Fibroblast of lung (primary cell): ENCODE results near the gene RASSF8. TPM values are rescaled to one million over a fixed set of nuclear protein-coding genes. Genes with fewer than 3 reads are reported as not detected.

Experiments used
- DNase-seq, 2 donors: peaks; one replicate each; pipeline versions ENCODE4 v3.0.0 to v3.0.0-alpha.2; 2010; ENCODE audit warnings: low read depth in 2 of 2
- H2AFZ ChIP-seq: 2 replicates; pipeline ENCODE4 v1.5.1; 2012; ENCODE audit warnings: low read length, control low read depth, inconsistent platforms
- H3K27ac ChIP-seq: 2 replicates; pipeline ENCODE4 v1.5.1; 2011; ENCODE audit warnings: low read length, control low read depth; ENCODE audit not compliant: insufficient read depth
- H3K27me3 ChIP-seq: 2 replicates; pipeline ENCODE4 v1.5.1; 2011; ENCODE audit warnings: mild to moderate bottlenecking, low read length; ENCODE audit not compliant: control insufficient read depth, insufficient read depth
- H3K36me3 ChIP-seq: 2 replicates; pipeline ENCODE4 v1.5.1; 2011; ENCODE audit warnings: low read length; ENCODE audit not compliant: control insufficient read depth, insufficient read depth
- H3K4me1 ChIP-seq: 2 replicates; pipeline ENCODE4 v1.5.1; 2011; ENCODE audit warnings: low read length; ENCODE audit not compliant: control insufficient read depth, insufficient read depth; ENCODE audit errors: extremely low read depth
- H3K4me2 ChIP-seq: 2 replicates; pipeline ENCODE4 v1.5.1; 2011; ENCODE audit warnings: low read length, control low read depth; ENCODE audit not compliant: insufficient read depth; ENCODE audit errors: extremely low read depth
- H3K4me3 ChIP-seq, 4 experiments: fragments of 200-600 bp in 1 of 4; sonication (generic) in 1 of 4; replicated peaks in 1 of 4; 2 replicates each; pipeline ENCODE4 v1.5.1; 2011 to 2016; ENCODE audit warnings: low read length in 4 of 4, low read depth in 3 of 4, mild to moderate bottlenecking in 3 of 4, control low read depth in 2 of 4, inconsistent platforms in 1 of 4, mixed read lengths in 1 of 4; ENCODE audit not compliant: insufficient read depth in 1 of 4; ENCODE audit errors: control extremely low read depth in 1 of 4
- H3K79me2 ChIP-seq: 2 replicates; pipeline ENCODE4 v1.5.1; 2012; ENCODE audit warnings: mild to moderate bottlenecking, low read length, inconsistent platforms; ENCODE audit not compliant: control insufficient read depth, insufficient read depth
- H3K9ac ChIP-seq: 2 replicates; pipeline ENCODE4 v1.5.1; 2011; ENCODE audit warnings: mild to moderate bottlenecking, low read length, control low read depth; ENCODE audit not compliant: insufficient read depth
- H3K9me3 ChIP-seq: 2 replicates; pipeline ENCODE4 v1.5.1; 2012; ENCODE audit warnings: low read depth, low read length; ENCODE audit not compliant: control insufficient read depth, insufficient read depth
- H4K20me1 ChIP-seq: 2 replicates; pipeline ENCODE4 v1.5.1; 2011; ENCODE audit warnings: low read length; ENCODE audit not compliant: control insufficient read depth, insufficient read depth; ENCODE audit errors: extremely low read depth
- EZH2 ChIP-seq: IDR thresholded peaks from 2 replicates; pipeline ENCODE4 v1.5.1; 2012; ENCODE audit warnings: low read length, control low read depth, mild to moderate bottlenecking; ENCODE audit errors: missing control alignments
- polyA plus RNA-seq, 2 donors: library from polyadenylated mRNA; depleted of rRNA in 1 of 2; stranded (reverse) in 1 of 2; unstranded in 1 of 2; fragments of >200 nt; gene quantifications; 2 replicates each; pipeline ENCODE4 v1.2.1, GENCODE V29; 2011 to 2012; ENCODE audit warnings: missing spikeins in 1 of 2
- total RNA-seq: library from RNA; depleted of rRNA; stranded (reverse); fragments of >200 nt; gene quantifications from 2 replicates; pipeline ENCODE4 v1.2.1, GENCODE V29; 2014
- TF ChIP-seq, protein P1 (sequence below), 2 donors: IDR thresholded peaks in 1 of 2; conservative IDR thresholded peaks in 1 of 2; 1 replicate in 1 of 2; 2 replicates in 1 of 2; pipeline ENCODE4 v1.5.1; 2011 to 2012; ENCODE audit warnings: low read length in 2 of 2, control low read depth in 1 of 2, inconsistent platforms in 1 of 2, low read depth in 1 of 2, mild to moderate bottlenecking in 1 of 2

Gene RASSF8
- total and polyA plus RNA-seq, 2 donors (not counting 1 experiment from before 2014, with no cell fraction given) = 28.8 to 52.8 TPM

DNA sequence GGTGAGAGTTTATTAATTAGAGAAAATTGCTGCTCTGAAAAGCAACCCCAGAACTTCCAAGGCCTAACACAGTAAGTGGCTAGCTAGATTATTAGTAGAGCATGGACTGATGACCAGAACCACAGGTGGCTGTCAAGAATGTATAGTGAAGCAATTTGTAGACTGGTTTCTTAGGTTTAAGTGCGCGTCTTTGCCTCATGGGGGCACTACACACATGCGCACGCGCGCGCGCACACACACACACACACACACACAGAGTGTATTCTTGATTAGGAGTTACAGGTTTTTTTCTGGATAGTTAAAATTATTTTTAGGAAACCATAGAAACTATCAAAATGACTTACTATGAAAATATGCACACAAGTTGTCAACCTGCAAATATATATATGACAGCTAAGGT is 99.8 kb downstream of the RASSF8 start:
- Histone ChIP-seq H2AFZ (no peak overlapping the region), H3K4me2 (no peak overlapping the region), H3K27me3 (no peaks in the 10 kb centered on the region), H3K27ac (no peak overlapping the region), H3K9ac (no peak overlapping the region), H3K4me1 (peaks cover 2% of the 10 kb centered on the region), H4K20me1 (no peaks in the 10 kb centered on the region), H3K36me3 (no peaks in the 10 kb centered on the region), H3K4me3 (no peak overlapping the region), H3K9me3 (no peaks in the 10 kb centered on the region), H3K79me2 (peaks cover 1% of the 10 kb centered on the region)
- peak in 1 of 2 donors; percentile 37 for DNase-seq
- TF ChIP-seq, protein P1, sequence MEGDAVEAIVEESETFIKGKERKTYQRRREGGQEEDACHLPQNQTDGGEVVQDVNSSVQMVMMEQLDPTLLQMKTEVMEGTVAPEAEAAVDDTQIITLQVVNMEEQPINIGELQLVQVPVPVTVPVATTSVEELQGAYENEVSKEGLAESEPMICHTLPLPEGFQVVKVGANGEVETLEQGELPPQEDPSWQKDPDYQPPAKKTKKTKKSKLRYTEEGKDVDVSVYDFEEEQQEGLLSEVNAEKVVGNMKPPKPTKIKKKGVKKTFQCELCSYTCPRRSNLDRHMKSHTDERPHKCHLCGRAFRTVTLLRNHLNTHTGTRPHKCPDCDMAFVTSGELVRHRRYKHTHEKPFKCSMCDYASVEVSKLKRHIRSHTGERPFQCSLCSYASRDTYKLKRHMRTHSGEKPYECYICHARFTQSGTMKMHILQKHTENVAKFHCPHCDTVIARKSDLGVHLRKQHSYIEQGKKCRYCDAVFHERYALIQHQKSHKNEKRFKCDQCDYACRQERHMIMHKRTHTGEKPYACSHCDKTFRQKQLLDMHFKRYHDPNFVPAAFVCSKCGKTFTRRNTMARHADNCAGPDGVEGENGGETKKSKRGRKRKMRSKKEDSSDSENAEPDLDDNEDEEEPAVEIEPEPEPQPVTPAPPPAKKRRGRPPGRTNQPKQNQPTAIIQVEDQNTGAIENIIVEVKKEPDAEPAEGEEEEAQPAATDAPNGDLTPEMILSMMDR (conservative IDR thresholded peaks at IDR 0.05 in 1 of 2, IDR thresholded peaks at IDR 0.05 in 1 of 2; ENCODE audit: low read depth in 1 of 2, low read length in 2 of 2) = no peak
- no peak for TF ChIP-seq EZH2

DNA sequence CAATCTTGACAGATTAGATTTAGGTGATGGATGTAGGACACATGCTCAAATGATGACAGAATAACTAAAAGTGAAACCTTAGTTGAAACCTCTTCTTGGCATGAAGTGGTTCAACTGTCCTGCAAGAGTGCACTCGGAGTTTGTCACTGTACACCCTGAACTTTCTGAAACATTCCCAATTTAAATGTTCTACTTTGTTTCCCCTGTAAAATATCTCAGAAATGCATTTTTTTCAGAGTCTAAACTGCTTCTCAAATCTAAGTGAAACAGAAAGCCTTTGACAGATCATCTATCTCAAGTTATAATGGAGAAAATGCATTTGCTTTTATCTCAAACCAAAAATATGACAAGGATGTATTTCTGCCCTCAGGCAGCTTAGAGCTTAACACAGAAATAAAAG is 100.3 kb downstream of the RASSF8 start:
- Histone ChIP-seq H4K20me1 (no peaks in the 10 kb centered on the region), H3K4me3 (no peak overlapping the region), H3K79me2 (peaks cover 1% of the 10 kb centered on the region), H3K9me3 (no peaks in the 10 kb centered on the region), H3K27ac (no peak overlapping the region), H3K9ac (no peak overlapping the region), H3K27me3 (no peaks in the 10 kb centered on the region), H2AFZ (no peak overlapping the region), H3K36me3 (no peaks in the 10 kb centered on the region), H3K4me2 (no peak overlapping the region), H3K4me1 (peaks cover 2% of the 10 kb centered on the region)
- DNase-seq = peak in 1 of 2 donors; percentile 61
- TF ChIP-seq, protein P1 (conservative IDR thresholded peaks at IDR 0.05 in 1 of 2, IDR thresholded peaks at IDR 0.05 in 1 of 2; ENCODE audit: low read depth in 1 of 2, low read length in 2 of 2) = no peak
- TF ChIP-seq EZH2 = no peak

DNA sequence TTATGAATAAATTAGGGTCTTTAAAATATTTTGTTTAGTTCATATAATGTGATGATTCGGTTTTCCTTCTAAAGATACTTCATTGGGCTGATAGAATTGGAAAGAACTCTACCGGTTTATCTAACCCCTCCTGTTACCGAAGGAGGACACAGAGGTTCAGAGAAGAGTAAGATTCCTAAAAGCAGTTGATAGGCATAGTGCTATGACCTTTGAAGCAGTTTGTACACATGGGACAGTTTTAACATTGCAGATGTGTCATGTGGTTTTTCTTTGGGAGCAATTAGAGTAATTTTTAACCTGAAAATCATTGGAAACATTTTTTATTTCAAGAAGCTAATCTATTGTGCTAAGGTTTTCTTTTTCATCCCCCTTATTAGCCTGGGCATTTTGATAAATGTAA is 103.5 kb downstream of the RASSF8 start:
- Histone ChIP-seq H3K4me2 (no peak overlapping the region), H4K20me1 (no peaks in the 10 kb centered on the region), H3K27ac (no peak overlapping the region), H3K27me3 (no peaks in the 10 kb centered on the region), H3K9me3 (no peaks in the 10 kb centered on the region), H3K9ac (no peak overlapping the region), H2AFZ (no peak overlapping the region), H3K4me1 (no peaks in the 10 kb centered on the region), H3K4me3 (no peak overlapping the region), H3K79me2 (no peaks in the 10 kb centered on the region), H3K36me3 (no peaks in the 10 kb centered on the region)
- TF ChIP-seq, protein P1 (conservative IDR thresholded peaks at IDR 0.05 in 1 of 2, IDR thresholded peaks at IDR 0.05 in 1 of 2; ENCODE audit: low read depth in 1 of 2, low read length in 2 of 2) = no peak
- no peak for TF ChIP-seq EZH2
- DNase-seq = no peak
